DMS153 treated with DMSO at 0.1 percent for 48 hours (cell line): ENCODE measurements around the gene SCD5.

Experiments used
- DNase-seq: peaks from one replicate; lab custom pipeline; 2025; ENCODE audit not compliant: unreplicated experiment; lab: John Stamatoyannopoulos, UW

SCD5 gene

DNA sequence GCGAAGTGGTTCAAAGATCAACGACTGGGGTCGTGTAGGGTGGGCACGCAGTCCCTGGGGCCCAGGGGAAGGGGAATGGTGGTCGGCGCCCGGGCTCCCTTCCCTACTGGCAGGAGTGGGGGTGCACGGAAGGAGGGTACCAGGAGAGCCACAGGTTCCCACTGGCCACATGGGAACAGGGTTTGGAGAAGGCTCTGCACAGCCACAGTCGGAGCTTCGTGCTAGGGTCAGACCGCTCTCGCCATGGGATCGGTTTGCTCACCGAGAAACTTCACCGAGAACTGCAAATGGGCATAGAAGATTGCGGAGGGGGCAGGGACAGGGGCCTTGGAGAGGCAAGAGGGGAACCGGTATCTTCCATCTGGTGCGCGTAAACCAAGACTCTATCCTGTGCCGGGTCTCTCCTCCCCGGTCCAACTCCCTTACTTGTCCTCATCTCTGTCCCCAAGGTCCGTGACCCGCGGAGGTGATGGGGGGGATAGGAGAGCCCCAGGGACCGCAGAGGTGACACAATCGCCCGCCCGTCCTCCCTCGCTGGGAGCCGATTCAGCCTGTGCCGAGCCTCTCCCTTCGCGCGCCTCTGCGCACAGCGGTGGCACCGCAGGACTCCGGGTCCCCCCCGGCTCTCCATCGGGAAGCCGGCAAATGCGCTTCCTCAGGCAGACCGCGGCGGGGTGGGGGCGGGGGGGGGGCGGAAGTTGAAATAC lies 1.0 kb downstream of the SCD5 start:
- DNase-seq = no peak

DNA sequence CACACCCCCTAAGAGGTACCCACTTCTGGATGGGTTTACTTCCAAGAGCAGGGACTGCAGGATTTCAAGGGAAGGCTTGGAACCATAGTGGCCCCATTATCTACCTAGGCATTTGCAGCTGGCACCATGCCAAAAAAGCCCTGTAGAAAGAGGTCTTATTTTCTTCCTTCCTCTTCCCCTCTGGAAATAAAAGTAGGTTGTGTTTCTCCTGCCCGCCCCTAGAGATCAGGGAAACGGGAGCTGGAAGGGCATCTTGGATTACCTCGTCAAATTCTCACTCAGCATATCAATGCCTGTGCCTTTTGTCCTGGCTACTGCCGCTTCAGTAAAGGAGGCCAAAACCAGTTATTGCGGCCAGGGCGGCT lies 1.6 kb downstream of the SCD5 start:
- DNase-seq = peak; percentile 43

DNA sequence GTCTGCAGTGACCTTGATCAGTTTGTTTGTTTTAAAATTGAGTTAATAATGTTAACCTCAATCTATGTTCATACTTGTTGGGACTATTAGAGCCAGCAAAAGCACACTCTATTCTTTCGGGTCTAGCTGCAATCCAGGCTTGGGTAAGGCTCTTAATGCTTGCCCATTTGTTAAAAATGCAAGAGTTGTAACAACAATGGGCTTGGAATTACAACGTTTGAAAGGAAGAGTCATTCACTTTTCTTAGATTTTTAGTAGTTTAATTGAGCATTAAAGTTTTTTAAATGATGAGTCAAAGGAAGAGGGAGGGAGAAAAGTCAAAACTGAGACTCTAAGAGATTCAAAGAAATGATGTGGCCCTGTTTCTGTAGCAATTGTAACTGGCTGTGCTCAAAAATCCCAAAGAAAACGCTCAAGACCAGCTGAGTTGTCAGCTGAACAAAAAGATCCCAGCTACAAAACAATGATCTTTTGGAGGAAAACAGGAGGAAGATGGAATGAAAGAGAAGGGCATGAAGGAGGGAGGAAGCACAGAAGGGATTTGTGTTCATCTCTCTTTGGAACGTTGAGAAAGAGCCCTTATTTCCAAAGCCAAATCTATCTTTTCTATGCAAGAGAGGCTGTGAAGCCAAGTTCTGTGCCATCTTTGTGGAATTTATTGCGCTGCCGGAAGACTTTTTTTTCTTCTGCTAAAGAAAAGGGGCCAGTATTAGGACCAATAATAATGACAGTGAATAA lies 5.5 kb downstream of the SCD5 start:
- no peak for DNase-seq

DNA sequence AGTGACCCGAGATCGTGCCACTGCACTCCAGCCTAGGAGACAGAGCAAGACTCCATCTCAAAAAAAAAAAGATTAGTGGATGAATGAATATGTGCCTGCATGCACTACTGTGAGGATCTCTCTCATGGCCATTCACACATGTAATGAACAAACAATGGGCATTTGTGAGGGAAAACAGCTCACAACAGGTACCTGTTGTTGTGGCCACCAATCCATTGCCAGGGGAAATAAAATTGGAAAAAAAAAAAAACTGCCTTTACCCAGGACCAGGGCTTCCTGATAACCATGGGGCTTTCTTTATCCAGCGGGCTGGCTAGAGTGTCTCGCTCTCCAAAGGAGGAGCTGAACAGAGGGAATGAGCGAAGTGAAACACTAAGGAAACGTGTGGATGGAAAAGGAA lies 7.4 kb downstream of the SCD5 start:
- DNase-seq = no peak

DNA sequence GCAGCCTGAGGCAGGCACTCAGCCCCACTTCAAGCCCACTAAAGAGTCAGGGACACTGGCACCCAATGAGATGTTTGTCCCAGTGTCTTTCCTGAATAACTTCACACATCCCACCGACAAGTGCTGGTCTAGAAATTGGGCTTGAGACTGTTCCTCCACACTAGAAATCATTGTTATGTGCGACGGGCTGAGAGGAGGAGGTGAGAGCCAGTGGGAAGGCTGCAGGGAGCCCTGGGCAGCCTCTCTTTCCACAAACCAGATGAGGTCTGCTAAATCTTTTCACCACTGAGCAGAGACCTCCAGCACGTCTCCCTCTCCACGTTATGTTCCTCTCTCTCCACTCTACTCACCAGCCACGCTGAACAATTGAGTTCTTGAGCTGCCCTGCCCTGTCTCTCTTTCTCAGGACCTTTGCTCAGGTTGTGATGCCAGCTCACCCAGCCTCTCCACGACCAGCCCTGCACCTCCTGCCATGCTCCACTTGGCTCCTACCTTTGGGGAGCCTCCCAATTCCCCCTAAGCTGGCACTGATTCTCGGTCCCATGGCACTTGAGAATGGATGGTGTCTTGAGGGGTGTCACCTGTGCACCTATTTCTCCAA lies 8.4 kb downstream of the SCD5 start:
- no peak for DNase-seq

DNA sequence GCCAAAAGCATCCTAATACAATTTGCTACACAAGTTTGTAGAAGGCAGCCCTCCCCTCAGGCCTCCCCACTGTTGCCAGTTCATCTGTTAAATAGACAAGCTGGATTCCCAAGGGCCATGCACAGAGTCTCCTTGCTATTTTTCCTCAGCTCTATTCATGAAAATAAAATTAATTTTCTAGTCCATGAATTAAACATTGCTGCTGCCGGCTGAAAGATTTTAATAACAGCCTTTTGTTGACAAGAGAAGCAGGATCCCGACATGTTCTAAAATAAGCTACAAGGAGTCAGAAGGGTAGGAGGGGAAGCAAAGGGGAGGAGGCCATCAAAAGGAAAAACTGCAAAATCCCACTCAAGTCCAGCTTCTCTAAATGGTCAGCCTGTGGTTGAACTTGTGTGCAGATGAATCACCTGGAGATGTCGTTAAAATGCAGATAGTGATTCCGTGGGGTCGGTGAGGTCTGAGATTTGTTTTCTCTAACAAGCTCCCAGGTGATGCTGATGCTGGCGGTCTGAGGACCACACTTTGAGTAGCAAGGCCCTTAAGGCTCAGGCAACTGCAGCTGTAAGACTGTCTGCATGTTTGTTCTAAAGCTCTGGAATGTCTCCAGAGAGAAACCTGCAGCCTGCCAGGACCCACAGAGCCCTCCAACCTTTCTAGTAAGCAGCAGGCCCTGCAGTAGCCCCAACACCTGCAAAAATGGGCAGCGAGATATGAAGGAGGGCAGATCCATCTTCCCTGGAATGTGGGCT lies 9.4 kb downstream of the SCD5 start:
- DNase-seq = no peak

DNA sequence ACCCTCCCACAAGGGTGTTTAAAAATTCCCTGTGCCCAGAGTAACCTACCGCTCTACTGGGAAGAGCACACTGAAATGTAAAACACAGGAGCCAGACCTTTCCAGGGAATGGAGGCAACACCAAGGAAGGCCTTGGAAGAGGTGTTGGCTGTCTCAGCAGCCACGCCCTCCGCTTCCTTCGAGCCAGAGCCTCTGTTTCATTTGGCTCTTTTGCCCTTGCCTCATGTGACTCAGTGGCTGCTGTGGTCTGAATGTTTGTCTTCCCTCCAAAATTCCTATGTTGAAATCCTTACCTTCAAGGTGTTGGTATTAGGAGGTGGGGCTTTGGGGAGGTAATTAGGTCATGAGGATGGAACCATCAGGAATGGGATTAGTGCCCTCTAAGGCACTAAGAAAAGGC lies 11.3 kb downstream of the SCD5 start:
- DNase-seq = no peak

DNA sequence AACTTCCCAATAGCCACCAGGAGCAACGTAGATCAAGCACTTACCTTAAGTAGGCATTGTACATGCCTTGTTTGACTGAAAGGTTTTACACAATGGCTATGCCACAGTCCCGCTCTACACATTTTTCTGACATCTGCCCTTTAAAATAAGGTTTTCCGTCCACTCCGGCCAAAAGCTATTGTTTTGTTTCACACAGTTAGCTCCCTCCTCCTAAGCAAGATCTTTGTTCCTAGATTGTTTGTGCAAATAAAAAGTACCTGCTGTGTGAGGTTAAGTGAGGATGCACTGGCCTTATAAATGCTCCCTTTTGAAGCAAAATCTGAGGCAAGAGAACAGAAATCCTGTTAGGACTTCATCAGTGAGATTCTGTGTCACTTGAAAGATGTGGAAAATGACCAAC lies 11.8 kb downstream of the SCD5 start:
- no peak for DNase-seq

DNA sequence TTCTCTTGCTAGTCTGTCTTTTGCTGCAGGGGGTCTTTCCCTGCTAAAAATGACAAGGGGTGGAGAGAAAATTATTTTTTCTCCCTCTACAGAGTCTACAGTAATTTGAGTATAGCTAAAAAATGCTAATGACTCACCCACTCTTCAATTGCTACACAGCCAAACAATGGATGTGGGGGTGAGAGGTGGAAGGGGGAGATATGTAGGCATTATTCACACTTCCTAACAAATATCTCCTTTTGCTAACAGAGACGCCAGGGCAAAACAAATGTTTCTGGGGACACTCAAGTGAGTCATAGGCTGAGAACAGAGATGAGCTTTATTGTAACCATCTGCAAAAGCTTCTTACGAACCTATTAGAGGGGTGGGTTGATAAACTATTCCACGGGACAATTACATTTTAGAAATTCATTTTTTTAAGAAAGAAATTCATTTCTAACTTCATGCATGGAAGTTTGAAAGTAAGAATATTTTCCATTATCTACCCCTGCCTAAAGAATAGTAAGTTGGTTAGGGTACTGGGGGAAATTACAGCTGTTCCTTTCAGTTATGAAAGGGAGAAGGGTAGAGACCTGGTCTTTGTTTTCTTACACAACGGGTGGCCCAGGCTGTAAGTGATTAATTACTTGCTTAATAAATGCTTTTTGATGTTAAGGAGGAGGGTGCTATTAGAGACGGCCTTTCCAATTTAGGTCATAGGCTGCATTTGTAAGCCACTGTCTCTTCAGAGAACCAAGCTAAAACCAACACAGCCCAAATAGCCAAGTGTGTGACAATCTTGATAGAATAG lies 12.8 kb downstream of the SCD5 start:
- no peak for DNase-seq

DNA sequence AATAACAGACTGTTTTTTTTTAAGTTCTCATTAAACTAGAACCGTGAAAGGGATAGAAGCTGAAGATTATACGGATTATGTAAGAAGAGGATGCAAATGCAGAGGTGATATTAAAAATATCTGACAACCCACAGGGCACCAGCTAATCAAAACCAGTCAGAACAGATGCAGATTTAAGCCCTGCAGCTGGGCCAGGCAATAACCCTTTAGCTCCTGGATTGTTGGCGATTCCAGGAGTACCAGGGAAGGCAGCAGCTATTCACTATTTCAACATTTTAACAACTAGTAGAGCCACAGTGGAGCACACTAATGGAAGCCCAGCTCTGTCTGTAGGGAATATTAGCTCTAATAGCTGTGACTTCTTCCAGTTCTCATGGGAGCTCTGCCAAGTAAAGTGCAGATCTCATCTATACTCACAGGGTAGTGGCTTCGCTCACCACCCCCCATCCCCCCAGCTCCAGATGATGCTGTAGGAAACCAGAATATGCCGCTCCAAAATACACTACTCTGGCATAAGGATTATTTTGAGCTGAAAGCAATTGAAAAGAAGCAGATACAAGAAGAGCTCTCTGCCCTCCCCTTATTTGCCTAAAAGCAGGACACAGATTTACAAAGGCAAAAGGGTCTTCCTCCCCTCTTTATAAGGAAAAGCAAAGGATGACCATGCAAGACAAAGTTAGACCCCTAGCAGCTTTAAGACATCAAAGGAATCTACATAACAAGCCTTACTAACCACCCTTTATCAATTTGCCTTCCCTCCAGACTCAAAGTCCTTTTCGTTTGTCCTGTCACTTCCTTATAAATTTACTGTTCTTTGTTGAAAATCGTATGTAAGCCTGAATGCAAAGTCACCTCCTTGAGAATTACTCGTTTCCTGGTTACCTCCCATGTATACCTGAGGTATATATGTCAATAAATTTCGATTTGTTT lies 13.7 kb downstream of the SCD5 start:
- DNase-seq = no peak

DNA sequence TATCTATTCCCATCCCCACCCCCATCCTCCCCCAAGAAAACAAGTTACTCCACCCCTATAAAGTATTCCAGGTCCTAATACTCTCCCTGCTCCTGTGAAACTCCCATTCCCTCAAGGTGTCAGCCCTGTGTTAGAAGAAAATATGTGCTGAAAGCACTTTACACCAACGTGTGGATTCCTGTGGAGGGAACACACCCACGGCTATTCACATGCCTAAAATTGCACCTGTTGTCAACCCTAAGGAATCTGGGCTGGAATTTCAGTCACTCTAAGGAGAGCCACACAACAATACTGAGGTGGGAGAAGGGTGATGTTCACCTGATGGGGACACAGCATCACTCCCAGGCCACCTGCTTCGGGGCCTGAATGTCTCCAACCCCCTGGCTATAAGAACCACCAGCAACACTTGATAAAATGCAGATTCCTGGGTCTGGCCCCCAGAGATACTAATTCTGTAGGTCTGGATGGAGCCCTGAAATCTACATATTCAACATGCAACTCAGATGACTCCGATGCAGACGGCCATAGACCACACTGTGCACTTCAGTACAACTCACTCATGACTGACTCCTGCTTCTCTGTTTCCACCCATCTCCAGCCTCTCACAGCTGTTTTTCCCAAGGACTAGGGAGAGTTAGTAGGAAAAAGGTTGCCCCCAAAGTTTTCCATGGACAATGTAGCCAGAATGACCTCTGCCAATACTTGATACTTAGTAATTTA lies 15.8 kb downstream of the SCD5 start:
- DNase-seq = no peak

DNA sequence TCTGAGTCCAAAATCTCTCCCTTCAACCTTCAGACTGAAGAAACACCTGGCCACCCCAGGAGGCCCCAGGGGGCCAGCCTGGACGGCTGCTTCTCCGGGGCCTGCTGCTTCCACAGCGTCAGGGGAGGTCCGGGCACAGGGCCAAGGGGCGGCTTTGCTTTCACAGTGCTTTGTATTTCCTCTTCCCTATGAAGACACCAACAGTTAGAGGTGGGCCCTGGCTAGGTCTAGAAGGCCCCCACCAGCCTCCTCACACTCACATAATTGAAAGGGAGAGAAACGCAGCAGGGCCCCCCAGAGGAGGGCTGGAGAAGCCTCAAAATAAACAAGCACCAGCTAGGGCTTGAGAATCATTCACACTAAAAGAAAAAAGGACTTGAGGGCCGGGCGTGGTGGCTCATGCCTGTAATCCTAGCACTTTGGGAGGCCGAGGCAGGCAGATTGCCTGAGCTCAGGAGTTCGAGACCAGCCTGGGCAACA lies 17.8 kb downstream of the SCD5 start:
- DNase-seq = peak; percentile 96

DNA sequence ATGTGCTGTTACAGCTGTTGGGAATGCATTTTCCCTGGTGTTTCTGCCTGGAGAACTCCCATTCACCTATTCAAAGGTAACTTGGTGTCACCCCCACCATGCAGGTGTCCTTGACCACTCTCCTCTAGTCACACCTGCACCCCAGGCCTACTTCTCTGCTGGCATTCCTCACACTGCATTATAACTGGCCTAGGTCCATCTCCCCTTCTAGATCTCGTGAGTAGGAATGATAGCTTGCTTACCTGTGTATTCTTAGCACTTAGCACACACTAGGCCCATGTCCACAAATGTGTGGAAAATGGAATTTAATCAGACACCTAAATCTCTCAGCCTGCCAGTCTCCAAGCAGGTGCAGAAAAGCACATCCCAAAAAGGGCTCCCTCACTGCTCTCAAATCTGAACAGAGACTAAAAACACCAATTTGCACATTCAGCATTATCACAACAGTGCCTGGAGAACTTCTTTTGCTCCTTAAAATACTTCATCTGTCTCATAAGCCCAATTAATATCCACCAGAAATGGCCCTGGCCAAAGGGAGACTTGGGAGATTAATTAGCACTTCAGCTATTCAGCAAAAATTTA lies 18.3 kb downstream of the SCD5 start:
- no peak for DNase-seq

DNA sequence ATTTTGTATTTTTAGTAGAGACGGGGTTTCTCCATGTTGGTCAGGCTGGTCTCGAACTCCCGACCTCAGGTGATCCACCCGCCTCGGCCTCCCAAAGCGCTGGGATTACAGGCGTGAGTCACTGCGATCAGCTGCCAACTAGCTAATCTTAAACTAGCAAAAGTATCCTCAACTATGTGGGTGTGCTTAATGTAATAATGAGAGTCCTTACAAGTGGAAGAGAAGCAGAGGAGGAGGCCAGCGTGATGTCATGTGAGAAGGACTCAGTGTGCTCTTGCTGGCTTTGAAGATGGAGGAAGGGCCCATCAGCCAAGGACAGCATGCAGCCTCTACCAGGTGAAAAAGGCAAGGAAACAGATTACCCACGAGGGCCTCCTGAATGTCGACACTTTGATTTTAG lies 19.6 kb downstream of the SCD5 start:
- no peak for DNase-seq

DNA sequence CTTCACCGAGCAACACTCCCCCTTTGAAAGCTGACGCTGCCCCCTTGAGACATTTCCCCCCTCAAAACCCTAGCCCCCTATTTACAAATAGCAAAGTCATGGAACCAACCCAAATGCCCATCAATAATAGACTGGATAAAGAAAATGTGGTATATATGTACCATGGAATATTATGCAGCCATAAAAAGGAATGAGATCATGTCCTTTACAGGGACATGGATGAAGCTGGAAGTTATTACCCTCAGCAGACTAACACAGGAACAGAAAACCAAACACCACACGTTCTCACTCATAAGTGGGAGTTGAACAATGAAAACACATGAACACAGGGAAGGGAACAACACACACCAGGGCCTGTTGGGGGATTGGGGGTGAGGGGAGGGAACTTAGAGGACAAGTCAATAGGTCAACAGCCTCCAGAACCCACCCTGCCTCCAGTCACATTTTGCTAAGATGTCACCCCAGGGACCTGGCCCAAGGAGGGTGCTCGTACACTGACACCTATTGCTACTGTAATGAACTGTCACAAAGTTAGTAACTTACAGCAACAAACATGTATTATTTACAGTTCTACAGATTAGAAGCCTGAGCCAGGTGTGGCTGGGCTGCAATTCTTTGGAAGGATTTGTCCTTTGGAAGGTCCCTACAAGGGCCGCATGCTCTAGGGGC lies 20.6 kb downstream of the SCD5 start:
- no peak for DNase-seq

DNA sequence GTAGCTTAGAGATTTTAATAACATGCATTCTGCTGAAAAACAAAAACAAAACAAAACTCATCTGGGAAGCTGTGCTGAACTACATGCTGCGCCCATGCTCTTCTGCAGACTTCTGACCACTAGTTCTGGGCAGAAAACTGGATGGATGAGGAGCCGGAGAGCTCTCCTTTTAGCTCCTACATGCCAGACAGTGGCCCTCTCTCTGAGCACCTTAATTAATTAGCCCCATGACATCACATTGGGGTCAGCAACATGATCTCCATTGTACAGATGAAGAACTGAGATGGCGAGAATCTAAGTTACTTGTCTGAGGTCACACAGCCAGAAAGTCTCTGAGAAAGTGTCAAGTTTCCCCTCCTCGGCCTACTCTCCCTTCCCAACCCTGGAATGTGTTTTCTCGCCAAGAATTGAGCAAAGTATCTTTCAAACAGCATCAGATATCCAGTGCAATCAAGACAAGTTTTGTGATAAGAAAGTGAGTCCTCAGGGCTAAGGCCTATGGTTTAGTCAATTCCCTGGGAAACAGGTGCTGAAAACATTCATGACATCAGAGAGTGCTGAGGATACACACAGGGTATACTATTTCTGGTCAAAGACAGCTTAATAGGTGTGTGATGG lies 21.6 kb downstream of the SCD5 start:
- no peak for DNase-seq

DNA sequence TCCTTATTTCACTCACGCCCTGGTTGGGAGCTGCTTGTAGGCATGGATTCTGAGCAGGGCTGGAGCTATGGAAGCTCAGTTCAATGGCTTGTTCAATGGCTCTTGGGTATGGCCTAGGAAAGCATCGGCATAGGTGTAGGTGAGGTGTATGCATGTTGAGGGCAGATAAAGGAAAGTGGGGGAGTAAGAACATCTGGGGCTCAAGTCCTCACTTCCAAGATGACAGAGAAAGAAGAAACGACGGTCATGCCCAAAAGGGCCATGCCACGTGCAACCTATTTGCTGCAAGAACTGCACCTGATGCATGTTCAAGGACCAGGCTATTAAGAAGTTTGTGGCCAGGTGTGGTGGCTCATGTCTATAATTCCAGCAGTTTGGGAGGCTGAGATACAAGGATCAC lies 23.4 kb downstream of the SCD5 start:
- DNase-seq = no peak

DNA sequence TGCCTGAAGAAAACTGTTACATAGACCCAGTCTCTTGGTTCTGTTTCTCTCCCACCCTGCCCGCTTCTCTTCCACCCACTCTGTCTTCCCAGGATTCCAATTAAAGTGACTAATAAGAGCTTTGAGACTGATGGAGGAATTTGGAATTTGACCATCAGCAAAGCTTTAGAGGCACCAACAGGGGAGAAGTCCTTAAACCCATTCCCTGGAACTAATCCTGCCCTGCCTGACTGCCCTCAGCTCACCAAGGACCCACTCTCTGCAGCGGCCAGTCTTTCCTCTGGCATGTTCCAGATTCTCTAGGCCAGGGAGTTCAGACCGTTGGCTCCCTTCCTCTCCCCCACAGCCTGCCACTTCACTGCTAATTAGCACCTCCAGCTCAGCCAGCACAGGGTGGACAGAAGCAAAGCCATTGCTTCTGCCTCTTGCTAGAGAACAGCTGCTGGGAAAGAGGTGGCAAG lies 23.9 kb downstream of the SCD5 start:
- no peak for DNase-seq
